Vagina (tissue), 2 donors: Measurements from ENCODE around the gene UTP25. TPM values are rescaled to one million over a fixed set of nuclear protein-coding genes. Genes with fewer than 3 reads are reported as not detected.
"Not testable (repeated sequence)": the region's sequence is repeated elsewhere in the genome, so short reads cannot be mapped to it uniquely, and the experiment has no call there.

Experiments
- DNase-seq, 2 donors: peaks; one replicate each; pipeline ENCODE4 v3.0.0-alpha.2; 2017; ENCODE audit errors: extremely low spot score in 2 of 2
- H3K27ac ChIP-seq: fragments of 200-600 bp; sonication (generic); one replicate; pipeline ENCODE4 v1.5.1; 2019
- H3K27me3 ChIP-seq: fragments of 200-600 bp; sonication (generic); one replicate; pipeline ENCODE4 v1.5.1; 2019
- H3K36me3 ChIP-seq, 2 donors: fragments of 200-600 bp; sonication (generic); one replicate each; pipeline ENCODE4 v1.5.1; 2017 to 2019
- H3K4me1 ChIP-seq: fragments of 200-600 bp; sonication (generic); one replicate; pipeline ENCODE4 v1.5.1; 2019
- H3K4me3 ChIP-seq, 2 donors: fragments of 200-600 bp; sonication (generic); 1 replicate in 1 of 2; 2 replicates in 1 of 2; pipeline ENCODE4 v1.5.1; 2016 to 2019
- H3K9me3 ChIP-seq: fragments of 200-600 bp; sonication (generic); one replicate; pipeline ENCODE4 v1.5.1; 2019
- POLR2A ChIP-seq, 2 donors: fragments of 450-650 bp; IDR thresholded peaks; one replicate each; pipeline ENCODE4 v1.6.1; 2017; ENCODE audit warnings: antibody characterized with exemption in 2 of 2, mild to moderate bottlenecking in 2 of 2, moderate library complexity in 2 of 2
- POLR2AphosphoS5 ChIP-seq, 2 donors: sonication (generic); formaldehyde crosslinking; IDR thresholded peaks; one replicate each; pipeline ENCODE4 v1.9.0; 2017; ENCODE audit warnings: antibody characterized with exemption in 2 of 2, mild to moderate bottlenecking in 2 of 2, low read depth in 1 of 2; ENCODE audit not compliant: insufficient read depth in 1 of 2
- intact Hi-C: fragments of 100-400 bp; cut with DNase I; formaldehyde crosslinking; loops from one replicate; pipeline ENCODE4 v1.15.1; 2023
- total RNA-seq: library from RNA; depleted of rRNA; stranded (reverse); fragments of >200 nt; gene quantifications from one replicate; pipeline ENCODE4 v1.2.3, GENCODE V29; 2016
- TF ChIP-seq, protein P1 (sequence below), 3 experiments: fragments of 450-650 bp in 2 of 3; fragments of 200-600 bp in 1 of 3; sonication (generic) in 1 of 3; IDR thresholded peaks; one replicate each; pipeline ENCODE4 v1.5.1; 2017 to 2019; ENCODE audit warnings: antibody characterized with exemption in 3 of 3, mild to moderate bottlenecking in 2 of 3, moderate library complexity in 2 of 3

UTP25 gene
- total RNA-seq, 1 donor from 2014 or later: 5.9 TPM

- no peaks in the 10 kb centered on the region for H3K4me1 ChIP-seq
- no peaks in the 10 kb centered on the region for H3K9me3 ChIP-seq
- TF ChIP-seq, protein P1, sequence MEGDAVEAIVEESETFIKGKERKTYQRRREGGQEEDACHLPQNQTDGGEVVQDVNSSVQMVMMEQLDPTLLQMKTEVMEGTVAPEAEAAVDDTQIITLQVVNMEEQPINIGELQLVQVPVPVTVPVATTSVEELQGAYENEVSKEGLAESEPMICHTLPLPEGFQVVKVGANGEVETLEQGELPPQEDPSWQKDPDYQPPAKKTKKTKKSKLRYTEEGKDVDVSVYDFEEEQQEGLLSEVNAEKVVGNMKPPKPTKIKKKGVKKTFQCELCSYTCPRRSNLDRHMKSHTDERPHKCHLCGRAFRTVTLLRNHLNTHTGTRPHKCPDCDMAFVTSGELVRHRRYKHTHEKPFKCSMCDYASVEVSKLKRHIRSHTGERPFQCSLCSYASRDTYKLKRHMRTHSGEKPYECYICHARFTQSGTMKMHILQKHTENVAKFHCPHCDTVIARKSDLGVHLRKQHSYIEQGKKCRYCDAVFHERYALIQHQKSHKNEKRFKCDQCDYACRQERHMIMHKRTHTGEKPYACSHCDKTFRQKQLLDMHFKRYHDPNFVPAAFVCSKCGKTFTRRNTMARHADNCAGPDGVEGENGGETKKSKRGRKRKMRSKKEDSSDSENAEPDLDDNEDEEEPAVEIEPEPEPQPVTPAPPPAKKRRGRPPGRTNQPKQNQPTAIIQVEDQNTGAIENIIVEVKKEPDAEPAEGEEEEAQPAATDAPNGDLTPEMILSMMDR (IDR thresholded peaks at IDR 0.05): no peak
- no peak for TF ChIP-seq POLR2A (IDR thresholded peaks at IDR 0.05)
- TF ChIP-seq POLR2AphosphoS5 (IDR thresholded peaks at IDR 0.05; ENCODE audit: insufficient read depth in 1 of 2, low read depth in 1 of 2): no peak
- intact Hi-C loops: no loop called here
- no peak for DNase-seq
- no peaks in the 10 kb centered on the region for H3K27me3 ChIP-seq
- H3K27ac ChIP-seq: no peak overlapping the region
- no peaks in the 10 kb centered on the region for H3K36me3 ChIP-seq
- no peak overlapping the region for H3K4me3 ChIP-seq
These were observed 72.2 kb downstream of the UTP25 start for GRCh38 chr1:209899948-209900347.

DNA sequence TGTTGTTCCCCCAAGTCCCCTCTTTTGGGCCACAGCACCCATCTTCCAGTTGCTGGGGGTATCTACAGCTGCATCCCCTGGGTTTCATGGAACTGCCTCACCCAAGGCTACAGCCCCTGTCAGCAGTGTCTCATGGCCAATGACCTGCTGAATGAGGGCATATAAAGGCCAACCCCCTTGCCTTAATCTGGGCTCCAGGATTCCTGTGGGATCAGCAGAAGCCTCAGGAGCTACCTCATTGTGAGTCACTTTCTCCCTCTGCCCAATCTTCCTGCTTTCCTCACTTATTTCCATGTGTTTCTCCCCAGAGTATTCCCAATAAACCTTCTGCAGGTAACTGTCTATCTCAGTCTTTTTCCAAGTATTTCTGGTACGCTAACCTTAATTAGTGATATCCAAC is 73.0 kb downstream of the UTP25 start:
- no peak overlapping the region for H3K27ac ChIP-seq
- no peaks in the 10 kb centered on the region for H3K27me3 ChIP-seq
- no peak overlapping the region for H3K4me3 ChIP-seq
- intact Hi-C loops: no loop called here
- no peaks in the 10 kb centered on the region for H3K4me1 ChIP-seq
- H3K9me3 ChIP-seq: no peaks in the 10 kb centered on the region
- TF ChIP-seq POLR2AphosphoS5 (IDR thresholded peaks at IDR 0.05; ENCODE audit: insufficient read depth in 1 of 2, low read depth in 1 of 2): no peak
- TF ChIP-seq, protein P1 (IDR thresholded peaks at IDR 0.05): no peak
- no peak for TF ChIP-seq POLR2A (IDR thresholded peaks at IDR 0.05)
- no peaks in the 10 kb centered on the region for H3K36me3 ChIP-seq
- no peak for DNase-seq

- TF ChIP-seq POLR2AphosphoS5 (IDR thresholded peaks at IDR 0.05; ENCODE audit: insufficient read depth in 1 of 2, low read depth in 1 of 2) (no peak), POLR2A (IDR thresholded peaks at IDR 0.05) (no peak)
- TF ChIP-seq, protein P1 (IDR thresholded peaks at IDR 0.05): no peak
- intact Hi-C loops: no loop called here
- H3K4me1 ChIP-seq: no peaks in the 10 kb centered on the region
- H3K9me3 ChIP-seq: no peaks in the 10 kb centered on the region
- no peaks in the 10 kb centered on the region for H3K36me3 ChIP-seq
- H3K27ac ChIP-seq: no peak overlapping the region
- no peaks in the 10 kb centered on the region for H3K27me3 ChIP-seq
- no peak for DNase-seq
- H3K4me3 ChIP-seq: no peak overlapping the region
These were observed 73.4 kb downstream of the UTP25 start for GRCh38 chr1:209901211-209901610.

- H3K4me3 ChIP-seq, intact Hi-C loops: not testable (repeated sequence)
These were observed 77.0 kb downstream of the UTP25 start for GRCh38 chr1:209904774-209905173.

More at GRCh38 chr1:209904774-209905173, 77.0 kb downstream of the UTP25 start:
- H3K27me3 ChIP-seq, H3K27ac ChIP-seq, H3K9me3 ChIP-seq, H3K4me1 ChIP-seq, H3K36me3 ChIP-seq, DNase-seq: not testable (repeated sequence)

Other genes starting within 250 kb of the UTP25 start
- not detected for gene CAMK1G, start 244.3 kb upstream of the UTP25 start, total RNA-seq
- gene LAMB3, start 175.5 kb upstream of the UTP25 start, total RNA-seq: 68.8 TPM
- 187 TPM for gene G0S2, start 152.6 kb upstream of the UTP25 start, total RNA-seq
- gene HSD11B1, start 123.1 kb upstream of the UTP25 start, total RNA-seq: 18.7 TPM
- gene TRAF3IP3, start 71.9 kb upstream of the UTP25 start, total RNA-seq: 7.1 TPM
- gene C1orf74, start 43.4 kb upstream of the UTP25 start, total RNA-seq: 2.0 TPM
- gene IRF6, start 21.8 kb upstream of the UTP25 start, total RNA-seq: 83.5 TPM
- 0.49 TPM for gene SYT14, start 110.2 kb downstream of the UTP25 start, total RNA-seq